ENCODE data around the gene CCT6B. TPM values are rescaled to one million over a fixed set of nuclear protein-coding genes. Genes with fewer than 3 reads are reported as not detected.

Gene CCT6B
- total RNA-seq, 2 experiments from 2014 or later = 0.95 to 1.6 TPM

DNA sequence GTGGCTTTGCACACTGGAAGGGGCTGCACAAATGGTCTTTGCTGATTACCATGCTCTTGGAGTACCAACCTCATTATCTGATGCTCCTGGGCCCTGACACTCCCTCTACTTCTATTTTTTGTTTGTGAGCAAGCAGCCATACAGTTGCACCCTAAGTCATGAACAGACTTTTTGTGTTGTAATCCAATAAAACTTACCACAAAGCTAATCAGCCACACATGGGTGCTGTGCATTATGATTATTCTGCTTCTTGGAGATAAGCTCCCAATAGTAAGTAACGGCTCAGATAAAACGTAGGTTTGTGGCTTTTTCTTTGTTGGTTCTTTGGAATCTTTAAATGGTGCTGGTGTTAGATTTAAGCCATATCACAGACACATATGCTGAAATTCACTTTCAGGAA, 76.2 kb downstream of the CCT6B start:
- H3K9me3 Mint-ChIP-seq (ENCODE audit: low read depth) = peaks cover 3% of the 10 kb centered on the region
- no peak overlapping the region for H3K4me3 Mint-ChIP-seq
- H3K27me3 Mint-ChIP-seq = peaks cover 12% of the 10 kb centered on the region
- ChIA-PET POLR2A (no interaction called here), CTCF (no interaction called here)
- H3K36me3 Mint-ChIP-seq (ENCODE audit: low read depth) = no peaks in the 10 kb centered on the region
- no peak overlapping the region for H3K27ac Mint-ChIP-seq
- no peak for DNase-seq
- ATAC-seq = no peak
- peaks cover 5% of the 10 kb centered on the region for H3K4me1 Mint-ChIP-seq
- intact Hi-C loops (cut with DNase I, micrococcal nuclease) = loop anchor here in 1 of 2 experiments (10.0 kb wide), 1 partner anchor 460 kb away; no protein-coding TSS in a partner anchor

DNA sequence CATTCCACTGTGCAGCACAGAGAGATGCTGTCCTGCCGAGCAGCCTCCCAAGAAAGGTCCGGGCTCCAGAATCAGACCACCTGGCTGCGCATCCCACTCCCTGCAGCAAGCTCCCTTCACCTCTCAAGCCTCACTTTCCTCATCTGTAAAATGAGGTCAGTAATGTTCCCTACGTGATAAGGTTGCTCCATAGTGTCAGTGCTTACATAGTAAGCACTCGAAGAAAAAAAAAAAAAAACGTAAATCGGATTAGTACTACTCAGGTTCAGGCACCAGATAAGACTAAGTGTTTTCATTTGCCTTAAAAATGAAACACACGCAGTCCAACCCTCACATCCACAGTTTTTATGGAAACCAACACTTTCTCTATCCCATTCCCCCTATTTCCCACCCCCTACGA, 76.7 kb downstream of the CCT6B start:
- Mint-ChIP-seq H3K4me3 (no peak overlapping the region), H3K36me3 (ENCODE audit: low read depth) (no peaks in the 10 kb centered on the region), H3K4me1 (peaks cover 5% of the 10 kb centered on the region), H3K9me3 (ENCODE audit: low read depth) (peaks cover 3% of the 10 kb centered on the region), H3K27me3 (peaks cover 12% of the 10 kb centered on the region), H3K27ac (no peak overlapping the region)
- DNase-seq = no peak
- CTCF ChIA-PET = no interaction called here
- intact Hi-C loops (cut with DNase I, micrococcal nuclease) = loop anchor here in 1 of 2 experiments (10.0 kb wide), 1 partner anchor 460 kb away; no protein-coding TSS in a partner anchor
- ATAC-seq = no peak
- POLR2A ChIA-PET = no interaction called here

DNA sequence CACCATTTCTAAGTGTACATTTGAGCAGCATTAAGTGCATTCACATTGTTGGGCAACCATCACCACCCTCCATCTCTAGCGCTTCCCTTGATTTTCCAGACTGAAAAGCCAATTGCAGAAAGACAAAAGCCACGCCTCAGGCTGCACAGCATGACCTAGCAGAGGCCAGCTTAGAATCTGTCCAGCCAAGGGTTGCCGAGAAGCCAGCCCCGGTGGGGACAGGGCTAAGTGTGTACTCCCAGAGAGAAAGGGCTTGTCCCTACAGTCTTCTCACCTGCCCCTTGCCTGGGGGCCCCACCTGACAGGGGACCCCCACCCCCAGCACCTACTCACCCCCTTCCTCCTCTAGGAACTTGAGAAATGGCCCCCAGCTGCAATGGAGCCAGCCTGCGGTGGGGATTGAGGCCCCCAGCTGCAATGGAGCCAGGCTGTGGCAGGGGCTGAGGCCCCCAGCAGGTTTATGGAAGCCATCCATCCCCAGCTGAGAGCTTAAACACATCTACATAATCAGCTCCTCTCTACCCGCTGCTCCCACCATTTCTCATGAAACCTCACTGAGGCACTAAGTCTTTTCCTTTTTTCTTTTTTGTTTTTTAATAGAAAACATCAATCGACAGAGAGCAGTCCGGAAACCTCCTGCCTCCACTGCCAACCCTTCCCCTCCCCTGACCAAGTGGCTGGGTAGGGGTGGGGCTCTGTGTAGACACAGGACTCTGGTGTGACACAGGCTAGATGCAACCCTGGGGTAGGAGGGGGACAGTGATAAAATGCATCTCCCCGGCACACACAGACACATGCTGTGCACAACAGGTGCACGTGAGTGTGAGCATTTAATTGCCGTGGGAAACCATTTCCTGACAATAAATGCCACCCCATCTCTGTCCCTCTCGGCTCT, 77.9 kb downstream of the CCT6B start:
- CTCF ChIA-PET = no interaction called here
- DNase-seq = no peak
- ATAC-seq = no peak
- intact Hi-C loops (cut with DNase I, micrococcal nuclease) = loop anchor here in 1 of 2 experiments (10.0 kb wide), 1 partner anchor 459 kb away; no protein-coding TSS in a partner anchor
- peaks cover 3% of the 10 kb centered on the region for H3K9me3 Mint-ChIP-seq (ENCODE audit: low read depth)
- H3K27me3 Mint-ChIP-seq = peaks cover 12% of the 10 kb centered on the region
- no peak overlapping the region for H3K4me3 Mint-ChIP-seq
- peaks cover 5% of the 10 kb centered on the region for H3K4me1 Mint-ChIP-seq
- POLR2A ChIA-PET = no interaction called here
- H3K27ac Mint-ChIP-seq = no peak overlapping the region
- H3K36me3 Mint-ChIP-seq (ENCODE audit: low read depth) = no peaks in the 10 kb centered on the region

DNA sequence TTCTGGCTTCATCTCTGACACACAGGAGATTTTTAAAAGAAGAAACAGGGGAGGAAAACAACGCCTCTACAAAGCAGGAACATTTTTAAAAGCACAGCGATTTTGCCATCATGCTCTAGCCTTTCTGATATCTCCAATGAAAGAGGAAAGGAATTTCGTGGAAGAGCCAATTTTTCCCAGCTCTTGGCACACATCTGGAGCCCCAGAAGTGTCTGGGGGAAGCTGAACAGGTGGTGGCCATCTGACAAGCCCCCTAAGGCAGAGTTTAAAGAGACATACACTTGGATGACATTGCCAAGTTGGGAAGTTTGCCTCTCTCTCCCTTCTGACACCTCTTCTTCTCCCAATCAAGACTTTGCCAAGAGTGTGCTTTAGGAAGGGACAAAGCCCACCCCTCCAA, 82.1 kb downstream of the CCT6B start:
- Mint-ChIP-seq H3K4me1 (no peaks in the 10 kb centered on the region), H3K36me3 (ENCODE audit: low read depth) (no peaks in the 10 kb centered on the region), H3K27ac (no peak overlapping the region), H3K27me3 (peaks cover 7% of the 10 kb centered on the region), H3K9me3 (ENCODE audit: low read depth) (peaks cover 3% of the 10 kb centered on the region), H3K4me3 (no peak overlapping the region)
- DNase-seq (no peak), ATAC-seq (no peak)
- intact Hi-C loops (cut with DNase I, micrococcal nuclease) = no loop called here
- ChIA-PET POLR2A (no interaction called here), CTCF (interaction anchor here (1.1 kb wide), 1 partner anchor 101 kb away, joined by 4 read pairs; the partner anchor contains the start of gene LIG3)

Other genes starting within 250 kb of the CCT6B start
- 10 to 100 TPM; 20.0 TPM for gene ZNF830, start 80 bp upstream of the CCT6B start, total RNA-seq
- gene LIG3, start 19.1 kb upstream of the CCT6B start, total RNA-seq = 10 to 100 TPM; 42.3 to 56.8 TPM
- 10 to 100 TPM; 19.2 to 22.9 TPM for gene RFFL, start 102.2 kb upstream of the CCT6B start, total RNA-seq
- 10 to 100 TPM; 19.9 to 31.8 TPM for gene RAD51D, start 158.4 kb upstream of the CCT6B start, total RNA-seq
- gene FNDC8, start 160.2 kb upstream of the CCT6B start, total RNA-seq = not detected
- 10 to 100 TPM; 38.1 to 40.6 TPM for gene NLE1, start 180.8 kb upstream of the CCT6B start, total RNA-seq
- under 1 TPM in 1 of 2 experiments, not detected in 1; 0.07 TPM for gene UNC45B, start 186.4 kb upstream of the CCT6B start, total RNA-seq
- gene SLC35G3, start 232.9 kb upstream of the CCT6B start, total RNA-seq = not detected

Data from activated CD4-positive, alpha-beta T cell treated with anti-CD3 and anti-CD28 coated beads for 36 hours (primary cell).